HG02759 (cell line): ENCODE results near the gene VPS37C.
"Not testable (repeated sequence)": the region's sequence is repeated elsewhere in the genome, so short reads cannot be mapped to it uniquely, and the experiment has no call there.

ENCODE experiments used
- ATAC-seq: cut with Tn5 transposase; IDR thresholded peaks from one replicate; pipeline ENCODE4 v1.9.1; 2021; ENCODE audit warnings: mild to moderate bottlenecking, moderate library complexity; ENCODE audit not compliant: unreplicated experiment

The VPS37C gene

GRCh38 chr11:61176446-61176845 is 15.2 kb upstream of the VPS37C start:
- ATAC-seq, result no peak

- no peak for ATAC-seq
These were observed 13.7 kb upstream of the VPS37C start for GRCh38 chr11:61174949-61175348.

- no peak for ATAC-seq
These were observed 13.0 kb upstream of the VPS37C start for GRCh38 chr11:61174273-61174672.

GRCh38 chr11:61173456-61173855 is 12.2 kb upstream of the VPS37C start:
- ATAC-seq, result no peak

- ATAC-seq, result no peak
These were observed 11.7 kb upstream of the VPS37C start for GRCh38 chr11:61172888-61173287.

- ATAC-seq, result no peak
These were observed 11.1 kb upstream of the VPS37C start for GRCh38 chr11:61172356-61172755.

- ATAC-seq, result no peak
These were observed 10.7 kb upstream of the VPS37C start for GRCh38 chr11:61171907-61172306.

GRCh38 chr11:61170566-61170965 is 9.3 kb upstream of the VPS37C start:
- no peak for ATAC-seq

- ATAC-seq, result no peak
These were observed 7.6 kb upstream of the VPS37C start for GRCh38 chr11:61168800-61169199.

GRCh38 chr11:61168042-61168688 is 6.9 kb upstream of the VPS37C start:
- no peak for ATAC-seq

- ATAC-seq, result not testable (repeated sequence)
These were observed 5.1 kb upstream of the VPS37C start for GRCh38 chr11:61166331-61166730.

GRCh38 chr11:61165785-61166184 is 4.6 kb upstream of the VPS37C start:
- not testable (repeated sequence) for ATAC-seq

GRCh38 chr11:61164606-61165424 is 3.6 kb upstream of the VPS37C start:
- no peak for ATAC-seq

GRCh38 chr11:61163714-61164605 is 2.7 kb upstream of the VPS37C start:
- ATAC-seq, result no peak

- no peak for ATAC-seq
These were observed 1.8 kb upstream of the VPS37C start for GRCh38 chr11:61163021-61163420.

GRCh38 chr11:61162092-61162941 is 1.1 kb upstream of the VPS37C start:
- no peak for ATAC-seq

- ATAC-seq, result no peak
These were observed 588 bp downstream of the VPS37C start for GRCh38 chr11:61160487-61161189.

- no peak for ATAC-seq
These were observed 2.4 kb downstream of the VPS37C start for GRCh38 chr11:61158691-61159381.

- ATAC-seq, result no peak
These were observed 3.5 kb downstream of the VPS37C start for GRCh38 chr11:61157743-61158142.
